ENCODE results near the gene WNK1. TPM values are rescaled to one million over a fixed set of nuclear protein-coding genes. Genes with fewer than 3 reads are reported as not detected.
"Not testable (repeated sequence)": the region's sequence is repeated elsewhere in the genome, so short reads cannot be mapped to it uniquely, and the experiment has no call there.

The WNK1 gene
- total RNA-seq, 2 experiments from 2014 or later, result 84.1 to 131 TPM

GRCh38 chr12:785706-786105 lies 33.3 kb downstream of the WNK1 start:
- no peaks in the 10 kb centered on the region for H3K9me3 ChIP-seq (ENCODE audit: low read length)
- peaks cover 5% of the 10 kb centered on the region for H3K4me1 ChIP-seq (ENCODE audit: insufficient read depth, low read length, poor library complexity, severe bottlenecking)
- CTCF ChIA-PET (ENCODE audit: unreplicated experiment), result interaction anchor here (0.7 kb wide), 1 partner anchor 10 kb away, joined by 3 read pairs; no protein-coding TSS in a partner anchor
- H4K20me1 ChIP-seq (ENCODE audit: insufficient read depth, low read length), result peaks cover 18% of the 10 kb centered on the region
- H3K4me3 ChIP-seq (ENCODE audit: low read depth, low read length, poor library complexity, severe bottlenecking), result no peak overlapping the region
- no peak for DNase-seq (ENCODE audit: low spot score)
- no peak overlapping the region for H3K27ac ChIP-seq (ENCODE audit: low read depth, low read length, poor library complexity, severe bottlenecking)
- H3K36me3 ChIP-seq (ENCODE audit: insufficient read depth, low read length), result peaks cover 10% of the 10 kb centered on the region
- intact Hi-C loops (cut with micrococcal nuclease; ENCODE audit: unreplicated experiment), result no loop called here
- no peak overlapping the region for H2AFZ ChIP-seq (ENCODE audit: low read length)
- TF ChIP-seq EZH2phosphoT487 (IDR thresholded peaks at IDR 0.05; ENCODE audit: borderline replicate concordance, low read depth, low read length), result no peak
- H3K79me2 ChIP-seq (ENCODE audit: insufficient read depth, low read depth, low read length), result peaks cover 88% of the 10 kb centered on the region
- no peaks in the 10 kb centered on the region for H3K9me2 ChIP-seq (ENCODE audit: insufficient read depth, low read length)
- H3K4me2 ChIP-seq (ENCODE audit: low read length), result no peak overlapping the region
- POLR2A ChIA-PET, result interaction anchor here (0.6 to 0.8 kb wide), 2 partner anchors 28 to 171 kb away, joined by 3 to 4 read pairs; no protein-coding TSS in a partner anchor
- no TSS peak for BruUV-seq (replicated peaks)

- H3K36me3 ChIP-seq (ENCODE audit: insufficient read depth, low read length), result peaks cover 10% of the 10 kb centered on the region
- no peak overlapping the region for H2AFZ ChIP-seq (ENCODE audit: low read length)
- H3K9me2 ChIP-seq (ENCODE audit: insufficient read depth, low read length), result no peaks in the 10 kb centered on the region
- POLR2A ChIA-PET, result interaction anchor here (1.3 kb wide), 1 partner anchor 10 kb away, joined by 3 read pairs; no protein-coding TSS in a partner anchor
- H3K4me3 ChIP-seq (ENCODE audit: low read depth, low read length, poor library complexity, severe bottlenecking), result no peak overlapping the region
- H3K4me2 ChIP-seq (ENCODE audit: low read length), result no peak overlapping the region
- H3K9me3 ChIP-seq (ENCODE audit: low read length), result no peaks in the 10 kb centered on the region
- H3K27ac ChIP-seq (ENCODE audit: low read depth, low read length, poor library complexity, severe bottlenecking), result no peak overlapping the region
- intact Hi-C loops (cut with micrococcal nuclease; ENCODE audit: unreplicated experiment), result no loop called here
- TF ChIP-seq EZH2phosphoT487 (IDR thresholded peaks at IDR 0.05; ENCODE audit: borderline replicate concordance, low read depth, low read length), result no peak
- no peak for TF ChIP-seq CTCF (conservative IDR thresholded peaks at IDR 0.05; ENCODE audit: low read length)
- H3K4me1 ChIP-seq (ENCODE audit: insufficient read depth, low read length, poor library complexity, severe bottlenecking), result peaks cover 5% of the 10 kb centered on the region
- no TSS peak for BruUV-seq (replicated peaks)
- H3K79me2 ChIP-seq (ENCODE audit: insufficient read depth, low read depth, low read length), result peaks cover 84% of the 10 kb centered on the region
- CTCF ChIA-PET (ENCODE audit: unreplicated experiment), result no interaction called here
- 0 out of 2 replicates have a peak, but pooled peaks cover 6% of the 10 kb centered on the region for H4K20me1 ChIP-seq (ENCODE audit: insufficient read depth, low read length)
- DNase-seq (ENCODE audit: low spot score), result no peak
Observed at GRCh38 chr12:788288-788687, 35.9 kb downstream of the WNK1 start.

GRCh38 chr12:788762-789161 lies 36.4 kb downstream of the WNK1 start:
- intact Hi-C loops (cut with micrococcal nuclease; ENCODE audit: unreplicated experiment); CTCF ChIA-PET (ENCODE audit: unreplicated experiment); H3K9me2 ChIP-seq (ENCODE audit: insufficient read depth, low read length); DNase-seq (ENCODE audit: low spot score); H3K27ac ChIP-seq (ENCODE audit: low read depth, low read length, poor library complexity, severe bottlenecking); H2AFZ ChIP-seq (ENCODE audit: low read length); H3K4me2 ChIP-seq (ENCODE audit: low read length); H3K4me3 ChIP-seq (ENCODE audit: low read depth, low read length, poor library complexity, severe bottlenecking); BruUV-seq (replicated peaks); H4K20me1 ChIP-seq (ENCODE audit: insufficient read depth, low read length); H3K9me3 ChIP-seq (ENCODE audit: low read length); H3K4me1 ChIP-seq (ENCODE audit: insufficient read depth, low read length, poor library complexity, severe bottlenecking): not testable (repeated sequence)
- Histone ChIP-seq H3K36me3 (ENCODE audit: insufficient read depth, low read length) (peaks cover 11% of the 10 kb centered on the region), H3K79me2 (ENCODE audit: insufficient read depth, low read depth, low read length) (peaks cover 88% of the 10 kb centered on the region)
- POLR2A ChIA-PET, result interaction anchor here (1.3 kb wide), 1 partner anchor 11 kb away, joined by 3 read pairs; no protein-coding TSS in a partner anchor
